GM21447 (cell line): ENCODE results near the gene SOX6.
"Not testable (repeated sequence)": the region's sequence is repeated elsewhere in the genome, so short reads cannot be mapped to it uniquely, and the experiment has no call there.

Experiments used
- ATAC-seq: cut with Tn5 transposase; IDR thresholded peaks from one replicate; pipeline ENCODE4 v1.9.1; 2021; ENCODE audit not compliant: unreplicated experiment

The SOX6 gene

GRCh38 chr11:16157327-16157726 is 199.0 kb downstream of the SOX6 start:
- no peak for ATAC-seq

GRCh38 chr11:16155448-16155847 is 200.9 kb downstream of the SOX6 start:
- ATAC-seq: no peak

GRCh38 chr11:16154715-16155396 is 201.5 kb downstream of the SOX6 start:
- ATAC-seq: no peak

GRCh38 chr11:16153951-16154350 is 202.4 kb downstream of the SOX6 start:
- ATAC-seq: no peak

GRCh38 chr11:16151138-16151537 is 205.2 kb downstream of the SOX6 start:
- ATAC-seq: no peak

- no peak for ATAC-seq
These were observed 206.9 kb downstream of the SOX6 start for GRCh38 chr11:16149476-16149875.

GRCh38 chr11:16148301-16148931 is 207.9 kb downstream of the SOX6 start:
- ATAC-seq: no peak

- ATAC-seq: not testable (repeated sequence)
These were observed 209.4 kb downstream of the SOX6 start for GRCh38 chr11:16146980-16147379.

GRCh38 chr11:16141614-16142013 is 214.7 kb downstream of the SOX6 start:
- ATAC-seq: not testable (repeated sequence)

GRCh38 chr11:16141162-16141561 is 215.2 kb downstream of the SOX6 start:
- not testable (repeated sequence) for ATAC-seq

GRCh38 chr11:16136792-16137390 is 219.5 kb downstream of the SOX6 start:
- ATAC-seq: no peak

GRCh38 chr11:16133867-16134266 is 222.5 kb downstream of the SOX6 start:
- ATAC-seq: no peak

GRCh38 chr11:16127732-16128131 is 228.6 kb downstream of the SOX6 start:
- ATAC-seq: no peak

- ATAC-seq: no peak
These were observed 230.0 kb downstream of the SOX6 start for GRCh38 chr11:16126362-16126761.

GRCh38 chr11:16125796-16126195 is 230.6 kb downstream of the SOX6 start:
- no peak for ATAC-seq

GRCh38 chr11:16124390-16124789 is 232.0 kb downstream of the SOX6 start:
- ATAC-seq: no peak

- ATAC-seq: no peak
These were observed 234.5 kb downstream of the SOX6 start for GRCh38 chr11:16121853-16122252.

- ATAC-seq: no peak
These were observed 236.3 kb downstream of the SOX6 start for GRCh38 chr11:16120008-16120407.

- no peak for ATAC-seq
These were observed 238.2 kb downstream of the SOX6 start for GRCh38 chr11:16117989-16118756.

GRCh38 chr11:16114978-16115871 is 241.1 kb downstream of the SOX6 start:
- no peak for ATAC-seq

GRCh38 chr11:16114431-16114830 is 241.9 kb downstream of the SOX6 start:
- no peak for ATAC-seq
